ENCODE measurements around the gene HAUS6.

HAUS6 gene

GRCh38 chr9:19120877-19121276, 18.2 kb upstream of the HAUS6 start:
- DNase-seq (ENCODE audit: low read depth), result no peak
- TF ChIP-seq POLR2A (IDR thresholded peaks at IDR 0.05; ENCODE audit: extremely low read depth, insufficient read length) (no peak), MAX (IDR thresholded peaks at IDR 0.05; ENCODE audit: low read depth, low read length) (no peak), MYC (IDR thresholded peaks at IDR 0.05; ENCODE audit: low read depth, low read length) (no peak), CTCF (IDR thresholded peaks at IDR 0.05; ENCODE audit: low read depth, low read length) (no peak)
- no peak overlapping the region for H3K4me3 ChIP-seq (ENCODE audit: low read depth, low read length)

GRCh38 chr9:19119801-19120440, 17.2 kb upstream of the HAUS6 start:
- no peak for TF ChIP-seq MYC (IDR thresholded peaks at IDR 0.05; ENCODE audit: low read depth, low read length)
- DNase-seq (ENCODE audit: low read depth), result no peak
- H3K4me3 ChIP-seq (ENCODE audit: low read depth, low read length), result no peak overlapping the region

- H3K4me3 ChIP-seq (ENCODE audit: low read depth, low read length), result no peak overlapping the region
- peak; percentile 78 for DNase-seq (ENCODE audit: low read depth)
- no peak for TF ChIP-seq MAX (IDR thresholded peaks at IDR 0.05; ENCODE audit: low read depth, low read length)
- TF ChIP-seq MYC (IDR thresholded peaks at IDR 0.05; ENCODE audit: low read depth, low read length), result no peak
- no peak for TF ChIP-seq CTCF (IDR thresholded peaks at IDR 0.05; ENCODE audit: low read depth, low read length)
- TF ChIP-seq POLR2A (IDR thresholded peaks at IDR 0.05; ENCODE audit: extremely low read depth, insufficient read length), result no peak
Observed at GRCh38 chr9:19119246-19119645, 16.5 kb upstream of the HAUS6 start.

GRCh38 chr9:19117039-19117716, 14.5 kb upstream of the HAUS6 start:
- no peak for DNase-seq (ENCODE audit: low read depth)
- TF ChIP-seq CTCF (IDR thresholded peaks at IDR 0.05; ENCODE audit: low read depth, low read length) (no peak), POLR2A (IDR thresholded peaks at IDR 0.05; ENCODE audit: extremely low read depth, insufficient read length) (no peak), MYC (IDR thresholded peaks at IDR 0.05; ENCODE audit: low read depth, low read length) (no peak), MAX (IDR thresholded peaks at IDR 0.05; ENCODE audit: low read depth, low read length) (no peak)
- H3K4me3 ChIP-seq (ENCODE audit: low read depth, low read length), result no peak overlapping the region

- peak; percentile 51 for DNase-seq (ENCODE audit: low read depth)
- H3K4me3 ChIP-seq (ENCODE audit: low read depth, low read length), result no peak overlapping the region
- TF ChIP-seq MAX (IDR thresholded peaks at IDR 0.05; ENCODE audit: low read depth, low read length) (peak; percentile 64), POLR2A (IDR thresholded peaks at IDR 0.05; ENCODE audit: extremely low read depth, insufficient read length) (no peak), CTCF (IDR thresholded peaks at IDR 0.05; ENCODE audit: low read depth, low read length) (no peak), MYC (IDR thresholded peaks at IDR 0.05; ENCODE audit: low read depth, low read length) (peak; percentile 60)
Observed at GRCh38 chr9:19116107-19116790, 13.5 kb upstream of the HAUS6 start.

GRCh38 chr9:19114680-19115270, 12.1 kb upstream of the HAUS6 start:
- TF ChIP-seq MYC (IDR thresholded peaks at IDR 0.05; ENCODE audit: low read depth, low read length) (no peak), MAX (IDR thresholded peaks at IDR 0.05; ENCODE audit: low read depth, low read length) (no peak), POLR2A (IDR thresholded peaks at IDR 0.05; ENCODE audit: extremely low read depth, insufficient read length) (no peak), CTCF (IDR thresholded peaks at IDR 0.05; ENCODE audit: low read depth, low read length) (no peak)
- no peak for DNase-seq (ENCODE audit: low read depth)
- H3K4me3 ChIP-seq (ENCODE audit: low read depth, low read length), result no peak overlapping the region
